Measurements from ENCODE around the gene ARHGEF19. TPM values are rescaled to one million over a fixed set of nuclear protein-coding genes. Genes with fewer than 3 reads are reported as not detected.
"Not testable (repeated sequence)": the region's sequence is repeated elsewhere in the genome, so short reads cannot be mapped to it uniquely, and the experiment has no call there.

Gene ARHGEF19
- total RNA-seq, 1 donor from 2014 or later: 0.52 TPM

- H3K9me3 ChIP-seq (ENCODE audit: control insufficient read depth in 3 of 3, low read length in 3 of 3): no peaks in the 10 kb centered on the region
- H3K4me3 ChIP-seq (ENCODE audit: low read length in 3 of 3): no peak overlapping the region
- peaks cover 22 to 32% (median 23%) of the 10 kb centered on the region in 3 donors for H3K4me1 ChIP-seq (ENCODE audit: control insufficient read depth in 3 of 3, insufficient read depth in 3 of 3, low read length in 3 of 3)
Measured at GRCh38 chr1:16171314-16172151, 40.9 kb downstream of the ARHGEF19 start.

GRCh38 chr1:16170283-16170673, 42.2 kb downstream of the ARHGEF19 start:
- Histone ChIP-seq H3K9ac (ENCODE audit: low read depth in 1 of 3, low read length in 3 of 3) (no peak overlapping the region), H3K4me3 (ENCODE audit: low read length in 3 of 3) (no peak overlapping the region), H3K4me1 (ENCODE audit: control insufficient read depth in 3 of 3, insufficient read depth in 3 of 3, low read length in 3 of 3) (peaks cover 12 to 21% (median 12%) of the 10 kb centered on the region in 3 donors), H3K27ac (ENCODE audit: low read depth, low read length) (no peak overlapping the region), H3K9me3 (ENCODE audit: control insufficient read depth in 3 of 3, low read length in 3 of 3) (no peaks in the 10 kb centered on the region), H3K36me3 (ENCODE audit: control insufficient read depth in 3 of 3, insufficient read depth in 3 of 3, low read length in 3 of 3) (no peaks in the 10 kb centered on the region), H3K27me3 (ENCODE audit: control insufficient read depth in 3 of 3, insufficient read depth in 3 of 3, low read length in 3 of 3) (peaks cover 0 to 17% (median 8%) of the 10 kb centered on the region in 3 donors)

More at GRCh38 chr1:16171314-16172151, 40.9 kb downstream of the ARHGEF19 start:
- Histone ChIP-seq H3K27me3 (ENCODE audit: control insufficient read depth in 3 of 3, insufficient read depth in 3 of 3, low read length in 3 of 3) (peaks cover 0 to 17% (median 8%) of the 10 kb centered on the region in 3 donors), H3K27ac (ENCODE audit: low read depth, low read length) (no peak overlapping the region), H3K36me3 (ENCODE audit: control insufficient read depth in 3 of 3, insufficient read depth in 3 of 3, low read length in 3 of 3) (no peaks in the 10 kb centered on the region), H3K9ac (ENCODE audit: low read depth in 1 of 3, low read length in 3 of 3) (no peak overlapping the region)

GRCh38 chr1:16168622-16169360, 43.7 kb downstream of the ARHGEF19 start:
- no peak overlapping the region for H3K9ac ChIP-seq (ENCODE audit: low read depth in 1 of 3, low read length in 3 of 3)
- peaks cover 2 to 6% (median 4%) of the 10 kb centered on the region in 3 donors for H3K4me1 ChIP-seq (ENCODE audit: control insufficient read depth in 3 of 3, insufficient read depth in 3 of 3, low read length in 3 of 3)
- H3K27me3 ChIP-seq (ENCODE audit: control insufficient read depth in 3 of 3, insufficient read depth in 3 of 3, low read length in 3 of 3): peaks cover 0 to 17% (median 8%) of the 10 kb centered on the region in 3 donors
- no peaks in the 10 kb centered on the region for H3K9me3 ChIP-seq (ENCODE audit: control insufficient read depth in 3 of 3, low read length in 3 of 3)
- no peak overlapping the region for H3K27ac ChIP-seq (ENCODE audit: low read depth, low read length)
- H3K4me3 ChIP-seq (ENCODE audit: low read length in 3 of 3): no peak overlapping the region
- H3K36me3 ChIP-seq (ENCODE audit: control insufficient read depth in 3 of 3, insufficient read depth in 3 of 3, low read length in 3 of 3): no peaks in the 10 kb centered on the region

- not testable (repeated sequence) for H3K27ac ChIP-seq (ENCODE audit: low read depth, low read length); H3K4me1 ChIP-seq (ENCODE audit: control insufficient read depth in 3 of 3, insufficient read depth in 3 of 3, low read length in 3 of 3); H3K4me3 ChIP-seq (ENCODE audit: low read length in 3 of 3); H3K9ac ChIP-seq (ENCODE audit: low read depth in 1 of 3, low read length in 3 of 3); H3K36me3 ChIP-seq (ENCODE audit: control insufficient read depth in 3 of 3, insufficient read depth in 3 of 3, low read length in 3 of 3); H3K9me3 ChIP-seq (ENCODE audit: control insufficient read depth in 3 of 3, low read length in 3 of 3)
- peaks cover 0 to 17% (median 8%) of the 10 kb centered on the region in 3 donors for H3K27me3 ChIP-seq (ENCODE audit: control insufficient read depth in 3 of 3, insufficient read depth in 3 of 3, low read length in 3 of 3)
Measured at GRCh38 chr1:16168144-16168495, 44.3 kb downstream of the ARHGEF19 start.

GRCh38 chr1:16167331-16168143, 44.9 kb downstream of the ARHGEF19 start:
- Histone ChIP-seq H3K9ac (ENCODE audit: low read depth in 1 of 3, low read length in 3 of 3) (no peak overlapping the region), H3K4me1 (ENCODE audit: control insufficient read depth in 3 of 3, insufficient read depth in 3 of 3, low read length in 3 of 3) (peaks cover 0 to 2% (median 0%) of the 10 kb centered on the region in 3 donors), H3K9me3 (ENCODE audit: control insufficient read depth in 3 of 3, low read length in 3 of 3) (no peaks in the 10 kb centered on the region), H3K36me3 (ENCODE audit: control insufficient read depth in 3 of 3, insufficient read depth in 3 of 3, low read length in 3 of 3) (no peaks in the 10 kb centered on the region), H3K4me3 (ENCODE audit: low read length in 3 of 3) (no peak overlapping the region), H3K27ac (ENCODE audit: low read depth, low read length) (no peak overlapping the region), H3K27me3 (ENCODE audit: control insufficient read depth in 3 of 3, insufficient read depth in 3 of 3, low read length in 3 of 3) (peaks cover 0 to 17% (median 8%) of the 10 kb centered on the region in 3 donors)

GRCh38 chr1:16166117-16166516, 46.3 kb downstream of the ARHGEF19 start:
- Histone ChIP-seq H3K9ac (ENCODE audit: low read depth in 1 of 3, low read length in 3 of 3) (no peak overlapping the region), H3K36me3 (ENCODE audit: control insufficient read depth in 3 of 3, insufficient read depth in 3 of 3, low read length in 3 of 3) (no peaks in the 10 kb centered on the region), H3K4me3 (ENCODE audit: low read length in 3 of 3) (no peak overlapping the region), H3K27ac (ENCODE audit: low read depth, low read length) (no peak overlapping the region), H3K9me3 (ENCODE audit: control insufficient read depth in 3 of 3, low read length in 3 of 3) (no peaks in the 10 kb centered on the region), H3K27me3 (ENCODE audit: control insufficient read depth in 3 of 3, insufficient read depth in 3 of 3, low read length in 3 of 3) (peaks cover 0 to 17% (median 8%) of the 10 kb centered on the region in 3 donors), H3K4me1 (ENCODE audit: control insufficient read depth in 3 of 3, insufficient read depth in 3 of 3, low read length in 3 of 3) (peaks cover 0 to 2% (median 0%) of the 10 kb centered on the region in 3 donors)

GRCh38 chr1:16165548-16165947, 46.9 kb downstream of the ARHGEF19 start:
- Histone ChIP-seq H3K4me3 (ENCODE audit: low read length in 3 of 3) (no peak overlapping the region), H3K36me3 (ENCODE audit: control insufficient read depth in 3 of 3, insufficient read depth in 3 of 3, low read length in 3 of 3) (no peaks in the 10 kb centered on the region), H3K9me3 (ENCODE audit: control insufficient read depth in 3 of 3, low read length in 3 of 3) (no peaks in the 10 kb centered on the region), H3K4me1 (ENCODE audit: control insufficient read depth in 3 of 3, insufficient read depth in 3 of 3, low read length in 3 of 3) (peaks cover 0 to 2% (median 0%) of the 10 kb centered on the region in 3 donors), H3K27ac (ENCODE audit: low read depth, low read length) (no peak overlapping the region), H3K9ac (ENCODE audit: low read depth in 1 of 3, low read length in 3 of 3) (no peak overlapping the region), H3K27me3 (ENCODE audit: control insufficient read depth in 3 of 3, insufficient read depth in 3 of 3, low read length in 3 of 3) (peaks cover 0 to 14% (median 8%) of the 10 kb centered on the region in 3 donors)

- Histone ChIP-seq H3K36me3 (ENCODE audit: control insufficient read depth in 3 of 3, insufficient read depth in 3 of 3, low read length in 3 of 3) (no peaks in the 10 kb centered on the region), H3K27ac (ENCODE audit: low read depth, low read length) (no peak overlapping the region), H3K4me1 (ENCODE audit: control insufficient read depth in 3 of 3, insufficient read depth in 3 of 3, low read length in 3 of 3) (peaks cover 0 to 2% (median 0%) of the 10 kb centered on the region in 3 donors), H3K9me3 (ENCODE audit: control insufficient read depth in 3 of 3, low read length in 3 of 3) (no peaks in the 10 kb centered on the region), H3K9ac (ENCODE audit: low read depth in 1 of 3, low read length in 3 of 3) (no peak overlapping the region), H3K27me3 (ENCODE audit: control insufficient read depth in 3 of 3, insufficient read depth in 3 of 3, low read length in 3 of 3) (peaks cover 0 to 12% (median 8%) of the 10 kb centered on the region in 3 donors), H3K4me3 (ENCODE audit: low read length in 3 of 3) (no peak overlapping the region)
Measured at GRCh38 chr1:16165073-16165364, 47.4 kb downstream of the ARHGEF19 start.

- Histone ChIP-seq H3K36me3 (ENCODE audit: control insufficient read depth in 3 of 3, insufficient read depth in 3 of 3, low read length in 3 of 3) (no peaks in the 10 kb centered on the region), H3K27ac (ENCODE audit: low read depth, low read length) (no peak overlapping the region), H3K9ac (ENCODE audit: low read depth in 1 of 3, low read length in 3 of 3) (no peak overlapping the region)
Measured at GRCh38 chr1:16164213-16165072, 48.0 kb downstream of the ARHGEF19 start.

More at GRCh38 chr1:16164213-16165072, 48.0 kb downstream of the ARHGEF19 start:
- no peaks in the 10 kb centered on the region for H3K9me3 ChIP-seq (ENCODE audit: control insufficient read depth in 3 of 3, low read length in 3 of 3)
- H3K27me3 ChIP-seq (ENCODE audit: control insufficient read depth in 3 of 3, insufficient read depth in 3 of 3, low read length in 3 of 3): peaks cover 0 to 9% (median 8%) of the 10 kb centered on the region in 3 donors
- H3K4me1 ChIP-seq (ENCODE audit: control insufficient read depth in 3 of 3, insufficient read depth in 3 of 3, low read length in 3 of 3): peaks cover 0 to 2% (median 0%) of the 10 kb centered on the region in 3 donors
- H3K4me3 ChIP-seq (ENCODE audit: low read length in 3 of 3): no peak overlapping the region
